ACC112 (cell line): ENCODE results near the gene KRT36.

Source experiments
- H2AFZ ChIP-seq: fragments of 200-600 bp; sonication (generic); one replicate; pipeline ENCODE4 v1.6.0; 2017; ENCODE audit warnings: antibody characterized with exemption, low read length; ENCODE audit not compliant: unreplicated experiment
- H3K27ac ChIP-seq: fragments of 200-600 bp; sonication (generic); 2 replicates; pipeline ENCODE4 v1.5.1; 2014; ENCODE audit warnings: low read depth, mild to moderate bottlenecking, antibody characterized with exemption, low read length, moderate library complexity
- H3K27me3 ChIP-seq: fragments of 200-600 bp; sonication (generic); 2 replicates; pipeline ENCODE4 v1.6.1; 2014; ENCODE audit warnings: mild to moderate bottlenecking, antibody characterized with exemption, low read length, moderate library complexity, mixed read lengths; ENCODE audit not compliant: insufficient read depth
- H3K36me3 ChIP-seq: fragments of 200-600 bp; sonication (generic); 2 replicates; pipeline ENCODE4 v1.6.1; 2016; ENCODE audit warnings: mild to moderate bottlenecking, antibody characterized with exemption, low read length, moderate library complexity, mixed read lengths; ENCODE audit not compliant: insufficient read depth
- H3K4me1 ChIP-seq: fragments of 200-600 bp; sonication (generic); one replicate; pipeline ENCODE4 v1.6.1; 2016; ENCODE audit warnings: low read length, mixed read lengths; ENCODE audit not compliant: insufficient read depth, unreplicated experiment, control insufficient read depth
- H3K4me3 ChIP-seq: fragments of 200-600 bp; sonication (generic); 2 replicates; pipeline ENCODE4 v1.5.1; 2014; ENCODE audit warnings: mild to moderate bottlenecking, low read depth, low read length
- H3K79me2 ChIP-seq: fragments of 200-600 bp; sonication (generic); one replicate; pipeline ENCODE4 v1.6.0; 2016; ENCODE audit warnings: low read length; ENCODE audit not compliant: control insufficient read depth, unreplicated experiment, insufficient read depth

Gene KRT36

GRCh38 chr17:41489531-41489930, at the start of gene KRT36:
TSS of gene KRT36 (minus strand) at chr17:41489910. CDS start at chr17:41489864, 46 bp downstream.
- no peak within 1 kb of the TSS for H3K4me3 ChIP-seq
- H3K79me2 ChIP-seq = no peaks in the 10 kb centered on the region
- no peak within 1 kb of the TSS for H2AFZ ChIP-seq
- H3K27ac ChIP-seq = no peak within 1 kb of the TSS
- peaks cover 17% of the 10 kb centered on the region for H3K4me1 ChIP-seq
- H3K27me3 ChIP-seq = no peaks in the 10 kb centered on the region
- H3K36me3 ChIP-seq = no peaks in the 10 kb centered on the region

DNA sequence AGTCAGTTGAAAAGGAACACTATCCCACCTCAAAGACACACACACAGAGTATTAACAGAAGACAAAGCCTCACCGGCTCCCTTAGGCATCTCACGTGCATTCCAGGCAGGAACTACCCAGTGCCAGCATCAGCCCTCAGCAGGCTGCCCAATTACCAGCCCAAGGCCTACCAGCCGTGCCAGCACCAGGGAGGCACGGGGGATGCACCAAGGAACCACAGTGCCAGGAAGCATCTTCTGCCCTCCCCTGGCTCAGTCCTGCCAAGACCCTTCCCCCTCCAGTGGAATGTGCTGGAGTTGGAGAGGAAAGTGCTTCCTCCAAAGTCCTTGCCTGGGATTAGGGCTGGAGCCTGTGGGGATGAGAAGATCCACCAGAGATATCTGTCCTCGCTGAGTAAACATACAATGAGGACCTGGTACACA, 49.4 kb upstream of the KRT36 start:
- Histone ChIP-seq H2AFZ (no peak overlapping the region), H3K27me3 (no peaks in the 10 kb centered on the region), H3K36me3 (no peaks in the 10 kb centered on the region), H3K27ac (no peak overlapping the region), H3K79me2 (no peaks in the 10 kb centered on the region), H3K4me1 (peaks cover 19% of the 10 kb centered on the region), H3K4me3 (no peak overlapping the region)

- Histone ChIP-seq H3K36me3 (no peaks in the 10 kb centered on the region), H3K4me3 (no peak overlapping the region), H3K4me1 (peaks cover 19% of the 10 kb centered on the region), H3K79me2 (no peaks in the 10 kb centered on the region), H2AFZ (no peak overlapping the region), H3K27me3 (no peaks in the 10 kb centered on the region), H3K27ac (no peak overlapping the region)
Observed at GRCh38 chr17:41538565-41538991, 48.9 kb upstream of the KRT36 start.

DNA sequence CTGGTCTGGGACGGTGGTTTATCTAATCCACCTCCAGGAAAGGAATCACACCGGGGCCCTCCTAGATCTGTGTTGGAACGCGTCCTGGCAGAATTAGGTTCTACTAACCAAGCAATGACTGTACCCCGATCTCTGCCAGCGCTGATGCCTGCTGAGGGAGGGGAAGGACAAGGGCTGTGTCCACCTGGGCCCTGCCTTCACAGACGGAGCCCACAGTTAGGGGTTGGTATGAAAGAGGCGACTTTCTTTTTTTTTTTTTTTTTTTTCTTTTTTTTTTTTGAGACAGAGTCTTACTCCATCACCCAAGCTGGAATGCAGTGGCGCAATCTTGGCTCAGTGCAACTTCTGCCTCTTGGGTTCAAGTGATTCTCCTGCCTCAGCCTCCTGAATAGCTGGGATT, 48.3 kb upstream of the KRT36 start:
- no peak overlapping the region for H3K27ac ChIP-seq

GRCh38 chr17:41537614-41537954, 47.9 kb upstream of the KRT36 start:
- H2AFZ ChIP-seq = no peak overlapping the region
- H3K4me3 ChIP-seq = no peak overlapping the region
- H3K27ac ChIP-seq = no peak overlapping the region
- no peaks in the 10 kb centered on the region for H3K36me3 ChIP-seq
- no peaks in the 10 kb centered on the region for H3K79me2 ChIP-seq
- H3K4me1 ChIP-seq = peaks cover 19% of the 10 kb centered on the region
- H3K27me3 ChIP-seq = no peaks in the 10 kb centered on the region

More for the DNA sequence above, 48.3 kb upstream of the KRT36 start:
- Histone ChIP-seq H2AFZ (no peak overlapping the region), H3K27me3 (no peaks in the 10 kb centered on the region), H3K36me3 (no peaks in the 10 kb centered on the region), H3K79me2 (no peaks in the 10 kb centered on the region), H3K4me1 (peaks cover 19% of the 10 kb centered on the region), H3K4me3 (no peak overlapping the region)

- H3K27me3 ChIP-seq = no peaks in the 10 kb centered on the region
- peaks cover 19% of the 10 kb centered on the region for H3K4me1 ChIP-seq
- no peak overlapping the region for H3K4me3 ChIP-seq
- H3K36me3 ChIP-seq = no peaks in the 10 kb centered on the region
- no peak overlapping the region for H2AFZ ChIP-seq
- no peaks in the 10 kb centered on the region for H3K79me2 ChIP-seq
- H3K27ac ChIP-seq = no peak overlapping the region
Observed at GRCh38 chr17:41536741-41537613, 47.3 kb upstream of the KRT36 start.

GRCh38 chr17:41535764-41536481, 46.2 kb upstream of the KRT36 start:
- Histone ChIP-seq H3K79me2 (no peaks in the 10 kb centered on the region), H2AFZ (no peak overlapping the region), H3K36me3 (no peaks in the 10 kb centered on the region), H3K27me3 (no peaks in the 10 kb centered on the region), H3K27ac (no peak overlapping the region), H3K4me3 (no peak overlapping the region), H3K4me1 (peaks cover 22% of the 10 kb centered on the region)

- Histone ChIP-seq H2AFZ (no peak overlapping the region), H3K79me2 (no peaks in the 10 kb centered on the region), H3K36me3 (no peaks in the 10 kb centered on the region), H3K4me1 (peaks cover 30% of the 10 kb centered on the region), H3K27ac (no peak overlapping the region), H3K27me3 (no peaks in the 10 kb centered on the region), H3K4me3 (no peak overlapping the region)
Observed at GRCh38 chr17:41534899-41535546, 45.3 kb upstream of the KRT36 start.

- Histone ChIP-seq H3K79me2 (no peaks in the 10 kb centered on the region), H2AFZ (no peak overlapping the region), H3K4me1 (peaks cover 32% of the 10 kb centered on the region), H3K4me3 (no peak overlapping the region), H3K27ac (no peak overlapping the region), H3K27me3 (no peaks in the 10 kb centered on the region), H3K36me3 (no peaks in the 10 kb centered on the region)
Observed at GRCh38 chr17:41533613-41534012, 43.9 kb upstream of the KRT36 start.

DNA sequence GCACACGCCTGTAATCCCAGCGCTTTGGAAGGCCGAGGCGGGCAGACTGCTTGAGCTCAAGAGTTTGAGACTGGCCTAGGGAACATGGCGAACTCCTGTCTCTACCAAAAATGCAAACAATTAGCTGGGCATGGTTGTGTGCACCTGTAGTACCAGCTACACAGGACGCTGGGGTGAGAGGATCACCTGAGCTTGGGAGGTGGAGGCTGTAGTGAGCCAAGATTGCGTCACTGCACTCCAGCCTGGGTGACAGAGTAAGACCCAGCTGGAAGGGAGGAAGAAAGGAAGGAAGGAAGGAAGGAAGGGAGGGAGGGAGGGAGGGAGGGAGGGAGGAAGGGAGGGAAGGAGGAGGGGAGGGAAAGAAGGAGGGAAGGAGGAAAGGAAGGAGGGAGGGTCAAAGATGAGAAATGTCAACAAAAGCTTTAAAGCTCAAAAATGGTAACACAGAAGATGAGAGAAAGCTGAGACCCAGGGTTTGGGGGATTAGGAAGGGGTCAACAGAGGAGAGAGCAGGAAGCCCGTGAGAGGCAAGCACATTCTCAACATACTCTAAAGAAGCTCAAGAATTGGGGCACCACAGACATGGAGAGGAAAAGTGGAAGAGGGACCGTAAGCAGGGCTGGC, 43.3 kb upstream of the KRT36 start:
- H3K27ac ChIP-seq = no peak overlapping the region
- no peak overlapping the region for H3K4me3 ChIP-seq
- no peak overlapping the region for H2AFZ ChIP-seq
- no peaks in the 10 kb centered on the region for H3K79me2 ChIP-seq
- H3K4me1 ChIP-seq = peaks cover 27% of the 10 kb centered on the region
- H3K27me3 ChIP-seq = peaks cover under 1% of the 10 kb centered on the region; the same call in 1 of the 2 replicates
- H3K36me3 ChIP-seq = no peaks in the 10 kb centered on the region
